Transverse colon (tissue), 4 donors: ENCODE results near the gene ISOC1.

Experiments used
- CTCF ChIP-seq, 5 experiments: fragments of 200-600 bp in 3 of 5; fragments of 450-650 bp in 2 of 5; sonication (generic) in 3 of 5; IDR thresholded peaks; 1 replicate in 2 of 5; 2 replicates in 3 of 5; pipeline ENCODE4 v1.5.1; 2016 to 2017; ENCODE audit warnings: antibody characterized with exemption in 5 of 5, inconsistent platforms in 3 of 5, mild to moderate bottlenecking in 2 of 5, moderate library complexity in 1 of 5
- EP300 ChIP-seq: sonication (generic); formaldehyde crosslinking; IDR thresholded peaks from one replicate; pipeline ENCODE4 v1.6.1; 2017; ENCODE audit warnings: antibody characterized with exemption, low read depth
- POLR2A ChIP-seq: fragments of 450-650 bp; IDR thresholded peaks from one replicate; pipeline ENCODE4 v1.6.1; 2016; ENCODE audit warnings: antibody characterized with exemption, mild to moderate bottlenecking, moderate library complexity
- POLR2AphosphoS5 ChIP-seq, 3 donors: sonication (generic); formaldehyde crosslinking; IDR thresholded peaks; one replicate each; pipeline ENCODE4 v1.6.1; 2016; ENCODE audit warnings: antibody characterized with exemption in 3 of 3

- no peak for TF ChIP-seq CTCF (IDR thresholded peaks at IDR 0.05)
- TF ChIP-seq POLR2A = no peak
- no peak for TF ChIP-seq POLR2AphosphoS5 (IDR thresholded peaks at IDR 0.05)
- no peak for TF ChIP-seq EP300
These were observed 37.2 kb upstream of the ISOC1 start for GRCh38 chr5:129057329-129057728.
